ENCODE results near the gene USP4.
"Not testable (repeated sequence)": the region's sequence is repeated elsewhere in the genome, so short reads cannot be mapped to it uniquely, and the experiment has no call there.

USP4 gene

GRCh38 chr3:49339941-49340800 lies at the start of gene USP4:
Gene USP4 (minus strand): TSS chr3:49340053. CDS start chr3:49340024, 29 bp downstream.
- DNase-seq: peak; percentile 87

- DNase-seq: no peak
Measured at GRCh38 chr3:49389297-49389696, 49.4 kb upstream of the USP4 start.

GRCh38 chr3:49388289-49388820 lies 48.5 kb upstream of the USP4 start:
- DNase-seq: no peak

- DNase-seq: no peak
Measured at GRCh38 chr3:49387721-49388120, 47.9 kb upstream of the USP4 start.

GRCh38 chr3:49386056-49386756 lies 46.4 kb upstream of the USP4 start:
- DNase-seq: peak; percentile 82

GRCh38 chr3:49385617-49386016 lies 45.8 kb upstream of the USP4 start:
- DNase-seq: no peak

- no peak for DNase-seq
Measured at GRCh38 chr3:49383387-49383786, 43.5 kb upstream of the USP4 start.

- DNase-seq: no peak
Measured at GRCh38 chr3:49378249-49378895, 38.5 kb upstream of the USP4 start.

GRCh38 chr3:49377483-49377882 lies 37.6 kb upstream of the USP4 start:
- peak; percentile 62 for DNase-seq

GRCh38 chr3:49371946-49372345 lies 32.1 kb upstream of the USP4 start:
- DNase-seq: no peak

- no peak for DNase-seq
Measured at GRCh38 chr3:49370585-49371290, 30.9 kb upstream of the USP4 start.

GRCh38 chr3:49362561-49362960 lies 22.7 kb upstream of the USP4 start:
- DNase-seq: no peak

- DNase-seq: peak; percentile 36
Measured at GRCh38 chr3:49359623-49360022, 19.8 kb upstream of the USP4 start.

GRCh38 chr3:49358884-49359225 lies 19.0 kb upstream of the USP4 start:
- no peak for DNase-seq

- DNase-seq: peak; percentile 95
Measured at GRCh38 chr3:49358217-49358883, 18.5 kb upstream of the USP4 start, which contains the start of gene GPX1. Gene GPX1 (minus strand): TSS chr3:49358353. CDS start chr3:49358278, 75 bp downstream.

GRCh38 chr3:49357443-49358216 lies 17.8 kb upstream of the USP4 start:
- DNase-seq: peak; percentile 44

GRCh38 chr3:49357095-49357442 lies 17.2 kb upstream of the USP4 start:
- DNase-seq: not testable (repeated sequence)

GRCh38 chr3:49352890-49353421 lies 13.1 kb upstream of the USP4 start:
- peak; percentile 55 for DNase-seq

- DNase-seq: no peak
Measured at GRCh38 chr3:49352281-49352680, 12.4 kb upstream of the USP4 start.

GRCh38 chr3:49351521-49352011 lies 11.7 kb upstream of the USP4 start:
- peak; percentile 84 for DNase-seq

Data from MV-4-11 (cell line).